Smooth muscle cell (in vitro differentiated cells): Measurements from ENCODE around the gene CD300LD. TPM values are rescaled to one million over a fixed set of nuclear protein-coding genes. Genes with fewer than 3 reads are reported as not detected.

ENCODE experiments used
- DNase-seq: peaks from one replicate; lab custom pipeline; 2025; ENCODE audit not compliant: unreplicated experiment; lab: John Stamatoyannopoulos, UW
- H2AFZ ChIP-seq: fragments of 200-600 bp; sonication (generic); 2 replicates; pipeline ENCODE4 v1.6.0; 2016; ENCODE audit warnings: antibody characterized with exemption, low read depth, mild to moderate bottlenecking
- H3F3A ChIP-seq: fragments of 200-600 bp; sonication (generic); 2 replicates; pipeline ENCODE4 v1.6.0; 2017; ENCODE audit warnings: antibody characterized with exemption, low read depth
- H3K27ac ChIP-seq: fragments of 200-600 bp; sonication (generic); 2 replicates; pipeline ENCODE4 v1.5.1; 2016; ENCODE audit warnings: low read depth, mild to moderate bottlenecking
- H3K27me3 ChIP-seq: fragments of 200-600 bp; sonication (generic); 2 replicates; pipeline ENCODE4 v1.6.1; 2016; ENCODE audit warnings: low read depth, mild to moderate bottlenecking
- H3K36me3 ChIP-seq: fragments of 200-600 bp; sonication (generic); 2 replicates; pipeline ENCODE4 v1.5.1; 2016; ENCODE audit warnings: low read depth
- H3K4me1 ChIP-seq: fragments of 200-600 bp; sonication (generic); 2 replicates; pipeline ENCODE4 v1.5.1; 2016; ENCODE audit warnings: low read depth
- H3K4me2 ChIP-seq: fragments of 200-600 bp; sonication (generic); 2 replicates; pipeline ENCODE4 v1.6.0; 2016; ENCODE audit warnings: mild to moderate bottlenecking
- H3K4me3 ChIP-seq: fragments of 200-600 bp; sonication (generic); 2 replicates; pipeline ENCODE4 v1.5.1; 2016; ENCODE audit warnings: mild to moderate bottlenecking
- H3K79me2 ChIP-seq: fragments of 200-600 bp; sonication (generic); 2 replicates; pipeline ENCODE4 v1.6.0; 2016; ENCODE audit warnings: low read depth, mild to moderate bottlenecking
- H3K9ac ChIP-seq: fragments of 200-600 bp; sonication (generic); 2 replicates; pipeline ENCODE4 v1.6.0; 2016; ENCODE audit warnings: low read depth
- H3K9me3 ChIP-seq: fragments of 200-600 bp; sonication (generic); replicated peaks from 2 replicates; pipeline ENCODE4 v1.5.1; 2016; ENCODE audit warnings: low read depth
- H4K20me1 ChIP-seq: fragments of 200-600 bp; sonication (generic); 2 replicates; pipeline ENCODE4 v1.6.0; 2016; ENCODE audit warnings: low read depth
- WGBS: methylation state at CpG from one replicate; pipeline ENCODE4 v1.1.7; 2016; ENCODE audit warnings: low lambda C conversion rate; 5-methylcytosine and 5-hydroxymethylcytosine counted together
- polyA plus RNA-seq: library from polyadenylated mRNA; unstranded; fragments of >200 nt; fragmentation: Nextera tagmentation; extraction: Ambion mirVana; gene quantifications from 2 replicates; pipeline ENCODE4 v1.2.1, GENCODE V29; 2016
- total RNA-seq: library from RNA; depleted of rRNA; stranded (reverse); fragments of >200 nt; gene quantifications from 2 replicates; pipeline ENCODE4 v1.2.3, GENCODE V29; 2014
- TF ChIP-seq, protein P1 (sequence below): fragments of 200-600 bp; sonication (generic); IDR thresholded peaks from 2 replicates; pipeline ENCODE4 v1.5.1; 2017; ENCODE audit warnings: borderline replicate concordance, mild to moderate bottlenecking, antibody characterized with exemption; ENCODE audit not compliant: insufficient read depth, poor library complexity, severe bottlenecking

Gene CD300LD
- total and polyA plus RNA-seq, 2 experiments from 2014 or later, result not detected

DNA sequence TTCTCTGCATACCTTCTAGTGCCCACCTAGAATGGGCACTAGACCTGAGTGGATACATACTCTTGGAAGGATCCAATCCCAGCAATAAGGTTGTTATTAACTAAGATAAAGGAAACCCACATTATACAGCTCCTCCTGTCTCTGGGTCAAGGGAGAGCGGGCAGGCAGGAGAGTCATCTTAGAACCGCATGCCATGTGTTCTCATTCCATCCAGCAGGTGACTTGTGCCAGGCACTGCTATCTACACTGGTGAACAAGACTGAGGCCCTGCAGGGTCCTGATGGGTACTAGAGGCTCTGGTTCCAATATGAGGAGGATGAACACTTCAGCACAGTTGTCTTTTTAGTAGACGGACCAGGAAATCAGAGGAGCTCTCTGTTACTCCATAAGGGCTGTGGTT, 18.9 kb downstream of the CD300LD start:
- Histone ChIP-seq H3K4me3 (no peak overlapping the region), H3K4me2 (no peak overlapping the region), H3K27me3 (no peaks in the 10 kb centered on the region), H4K20me1 (no peaks in the 10 kb centered on the region), H3K27ac (no peak overlapping the region), H3K79me2 (no peaks in the 10 kb centered on the region), H3K4me1 (peaks cover 6% of the 10 kb centered on the region), H2AFZ (no peak overlapping the region), H3K9ac (no peak overlapping the region), H3F3A (peaks cover 10% of the 10 kb centered on the region), H3K36me3 (no peaks in the 10 kb centered on the region), H3K9me3 (no peaks in the 10 kb centered on the region)
- TF ChIP-seq, protein P1, sequence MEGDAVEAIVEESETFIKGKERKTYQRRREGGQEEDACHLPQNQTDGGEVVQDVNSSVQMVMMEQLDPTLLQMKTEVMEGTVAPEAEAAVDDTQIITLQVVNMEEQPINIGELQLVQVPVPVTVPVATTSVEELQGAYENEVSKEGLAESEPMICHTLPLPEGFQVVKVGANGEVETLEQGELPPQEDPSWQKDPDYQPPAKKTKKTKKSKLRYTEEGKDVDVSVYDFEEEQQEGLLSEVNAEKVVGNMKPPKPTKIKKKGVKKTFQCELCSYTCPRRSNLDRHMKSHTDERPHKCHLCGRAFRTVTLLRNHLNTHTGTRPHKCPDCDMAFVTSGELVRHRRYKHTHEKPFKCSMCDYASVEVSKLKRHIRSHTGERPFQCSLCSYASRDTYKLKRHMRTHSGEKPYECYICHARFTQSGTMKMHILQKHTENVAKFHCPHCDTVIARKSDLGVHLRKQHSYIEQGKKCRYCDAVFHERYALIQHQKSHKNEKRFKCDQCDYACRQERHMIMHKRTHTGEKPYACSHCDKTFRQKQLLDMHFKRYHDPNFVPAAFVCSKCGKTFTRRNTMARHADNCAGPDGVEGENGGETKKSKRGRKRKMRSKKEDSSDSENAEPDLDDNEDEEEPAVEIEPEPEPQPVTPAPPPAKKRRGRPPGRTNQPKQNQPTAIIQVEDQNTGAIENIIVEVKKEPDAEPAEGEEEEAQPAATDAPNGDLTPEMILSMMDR, result peak; percentile 15
- 86% methylated on average over 3 of the region's 3 CpGs for WGBS
- no peak for DNase-seq

DNA sequence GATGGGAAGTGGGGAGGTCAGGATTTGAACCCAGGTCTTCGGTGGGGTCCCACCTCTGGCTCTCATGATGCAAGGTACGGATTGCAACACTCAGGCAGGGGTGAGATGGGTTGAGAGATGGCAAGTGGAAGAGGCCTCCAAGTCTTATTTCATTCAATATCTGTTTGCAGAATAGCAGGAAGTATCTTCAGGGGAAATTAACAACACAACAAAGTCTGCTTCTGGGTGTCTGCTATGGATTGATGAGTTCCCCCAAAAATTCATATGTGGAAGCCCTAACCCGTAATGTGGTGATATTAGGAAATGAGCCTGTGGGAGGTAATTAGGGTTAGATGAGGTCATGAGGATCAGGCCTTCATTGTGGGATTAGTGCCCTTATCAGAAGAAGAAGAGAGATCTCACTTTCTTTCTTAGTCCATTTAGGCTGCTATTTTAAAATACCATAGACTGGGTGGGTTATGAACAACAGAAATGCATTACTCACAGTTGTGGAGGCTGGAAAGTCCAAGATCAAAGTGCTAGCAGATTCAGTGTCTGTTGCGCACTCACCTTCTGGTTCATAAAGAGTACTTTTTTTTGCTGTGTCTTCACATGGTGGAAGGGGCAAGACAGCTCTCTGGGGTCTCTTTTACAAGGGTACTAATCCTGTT, 20.3 kb downstream of the CD300LD start:
- Histone ChIP-seq H3K27ac (peak overlapping the region; percentile 18), H3K4me2 (no peak overlapping the region), H3K27me3 (no peaks in the 10 kb centered on the region), H3K36me3 (no peaks in the 10 kb centered on the region), H3K9ac (no peak overlapping the region), H2AFZ (no peak overlapping the region), H3K4me1 (peaks cover 6% of the 10 kb centered on the region), H4K20me1 (no peaks in the 10 kb centered on the region), H3F3A (peaks cover 10% of the 10 kb centered on the region), H3K4me3 (no peak overlapping the region), H3K79me2 (no peaks in the 10 kb centered on the region), H3K9me3 (no peaks in the 10 kb centered on the region)
- TF ChIP-seq, protein P1, result no peak
- no peak for DNase-seq
- WGBS, result 73% methylated on average over 4 of the region's 4 CpGs

DNA sequence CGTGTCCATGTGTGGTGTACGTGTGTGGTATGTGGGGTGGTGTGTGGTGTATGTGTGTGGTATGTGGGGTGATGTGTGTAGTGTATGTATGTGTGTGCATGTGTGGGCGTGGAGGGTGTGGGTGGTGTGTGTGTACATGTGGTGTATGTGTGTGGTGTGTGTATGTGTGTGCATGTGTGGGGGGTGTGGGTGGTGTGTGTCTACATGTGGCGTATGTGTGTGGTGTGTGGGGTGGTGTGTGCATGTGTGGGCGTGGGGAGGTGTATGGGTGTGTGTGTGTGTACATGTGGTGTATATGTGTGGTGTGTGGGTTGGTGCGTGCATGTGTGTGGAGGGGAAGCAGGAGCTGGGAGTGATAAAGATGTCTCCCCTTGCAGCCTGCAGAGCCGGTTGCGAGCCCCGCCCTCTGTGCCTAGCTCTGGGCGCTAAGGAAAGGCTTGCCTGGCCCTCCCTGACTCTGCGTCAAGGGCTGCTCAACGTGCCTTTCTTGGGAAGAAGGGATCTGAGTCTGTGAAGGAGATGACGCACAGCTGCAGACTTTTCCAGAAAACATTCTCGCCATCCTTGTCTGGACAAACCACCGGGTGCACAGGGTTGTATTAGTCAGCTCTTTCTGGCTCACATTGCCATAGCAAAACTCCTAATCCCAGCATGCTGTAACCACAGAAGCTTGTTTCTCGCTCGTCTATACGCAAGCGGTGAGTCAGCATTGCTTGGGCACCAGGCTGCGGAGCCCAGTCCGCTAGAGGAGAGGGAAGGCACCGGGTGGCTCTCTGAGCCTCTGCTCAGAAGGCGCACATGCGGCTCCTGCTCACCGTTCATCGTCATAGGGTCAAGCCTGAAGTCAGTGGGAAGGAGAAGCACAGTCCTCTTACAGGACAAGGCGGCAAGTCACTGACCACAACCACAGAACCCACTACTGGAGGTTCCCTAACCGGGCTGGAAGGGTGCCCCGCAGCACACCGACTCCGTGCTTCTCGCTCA, 22.8 kb downstream of the CD300LD start:
- peak; percentile 87 for DNase-seq
- WGBS, result 29% methylated on average over 28 of the region's 32 CpGs
- Histone ChIP-seq H3K36me3 (no peaks in the 10 kb centered on the region), H3K4me2 (peak overlapping the region; percentile 44), H3K27ac (peak overlapping the region; percentile 85), H3K4me3 (no peak overlapping the region), H3K4me1 (peaks cover 6% of the 10 kb centered on the region), H3F3A (peaks cover 10% of the 10 kb centered on the region), H3K79me2 (no peaks in the 10 kb centered on the region), H3K9ac (peak overlapping the region; percentile 34), H3K9me3 (no peaks in the 10 kb centered on the region), H3K27me3 (no peaks in the 10 kb centered on the region), H2AFZ (no peak overlapping the region), H4K20me1 (no peaks in the 10 kb centered on the region)
- TF ChIP-seq, protein P1, result no peak
